Activated CD4-positive, alpha-beta T cell treated with anti-CD3 and anti-CD28 coated beads, Interleukin-2, amount 50 U/mL, for 48 hours (primary cell): Measurements from ENCODE around the gene PIK3C2A.
A peak's percentile ranks its signal among the peaks of the same experiment; 100 is the strongest.
"Not testable (repeated sequence)": the region's sequence is repeated elsewhere in the genome, so short reads cannot be mapped to it uniquely, and the experiment has no call there.

Experiments used
- DNase-seq, 2 experiments: peaks; one replicate each; pipeline ENCODE4 v3.0.0-alpha.2; 2020

Gene PIK3C2A, protein sequence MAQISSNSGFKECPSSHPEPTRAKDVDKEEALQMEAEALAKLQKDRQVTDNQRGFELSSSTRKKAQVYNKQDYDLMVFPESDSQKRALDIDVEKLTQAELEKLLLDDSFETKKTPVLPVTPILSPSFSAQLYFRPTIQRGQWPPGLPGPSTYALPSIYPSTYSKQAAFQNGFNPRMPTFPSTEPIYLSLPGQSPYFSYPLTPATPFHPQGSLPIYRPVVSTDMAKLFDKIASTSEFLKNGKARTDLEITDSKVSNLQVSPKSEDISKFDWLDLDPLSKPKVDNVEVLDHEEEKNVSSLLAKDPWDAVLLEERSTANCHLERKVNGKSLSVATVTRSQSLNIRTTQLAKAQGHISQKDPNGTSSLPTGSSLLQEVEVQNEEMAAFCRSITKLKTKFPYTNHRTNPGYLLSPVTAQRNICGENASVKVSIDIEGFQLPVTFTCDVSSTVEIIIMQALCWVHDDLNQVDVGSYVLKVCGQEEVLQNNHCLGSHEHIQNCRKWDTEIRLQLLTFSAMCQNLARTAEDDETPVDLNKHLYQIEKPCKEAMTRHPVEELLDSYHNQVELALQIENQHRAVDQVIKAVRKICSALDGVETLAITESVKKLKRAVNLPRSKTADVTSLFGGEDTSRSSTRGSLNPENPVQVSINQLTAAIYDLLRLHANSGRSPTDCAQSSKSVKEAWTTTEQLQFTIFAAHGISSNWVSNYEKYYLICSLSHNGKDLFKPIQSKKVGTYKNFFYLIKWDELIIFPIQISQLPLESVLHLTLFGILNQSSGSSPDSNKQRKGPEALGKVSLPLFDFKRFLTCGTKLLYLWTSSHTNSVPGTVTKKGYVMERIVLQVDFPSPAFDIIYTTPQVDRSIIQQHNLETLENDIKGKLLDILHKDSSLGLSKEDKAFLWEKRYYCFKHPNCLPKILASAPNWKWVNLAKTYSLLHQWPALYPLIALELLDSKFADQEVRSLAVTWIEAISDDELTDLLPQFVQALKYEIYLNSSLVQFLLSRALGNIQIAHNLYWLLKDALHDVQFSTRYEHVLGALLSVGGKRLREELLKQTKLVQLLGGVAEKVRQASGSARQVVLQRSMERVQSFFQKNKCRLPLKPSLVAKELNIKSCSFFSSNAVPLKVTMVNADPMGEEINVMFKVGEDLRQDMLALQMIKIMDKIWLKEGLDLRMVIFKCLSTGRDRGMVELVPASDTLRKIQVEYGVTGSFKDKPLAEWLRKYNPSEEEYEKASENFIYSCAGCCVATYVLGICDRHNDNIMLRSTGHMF (N-terminal part only)

DNA sequence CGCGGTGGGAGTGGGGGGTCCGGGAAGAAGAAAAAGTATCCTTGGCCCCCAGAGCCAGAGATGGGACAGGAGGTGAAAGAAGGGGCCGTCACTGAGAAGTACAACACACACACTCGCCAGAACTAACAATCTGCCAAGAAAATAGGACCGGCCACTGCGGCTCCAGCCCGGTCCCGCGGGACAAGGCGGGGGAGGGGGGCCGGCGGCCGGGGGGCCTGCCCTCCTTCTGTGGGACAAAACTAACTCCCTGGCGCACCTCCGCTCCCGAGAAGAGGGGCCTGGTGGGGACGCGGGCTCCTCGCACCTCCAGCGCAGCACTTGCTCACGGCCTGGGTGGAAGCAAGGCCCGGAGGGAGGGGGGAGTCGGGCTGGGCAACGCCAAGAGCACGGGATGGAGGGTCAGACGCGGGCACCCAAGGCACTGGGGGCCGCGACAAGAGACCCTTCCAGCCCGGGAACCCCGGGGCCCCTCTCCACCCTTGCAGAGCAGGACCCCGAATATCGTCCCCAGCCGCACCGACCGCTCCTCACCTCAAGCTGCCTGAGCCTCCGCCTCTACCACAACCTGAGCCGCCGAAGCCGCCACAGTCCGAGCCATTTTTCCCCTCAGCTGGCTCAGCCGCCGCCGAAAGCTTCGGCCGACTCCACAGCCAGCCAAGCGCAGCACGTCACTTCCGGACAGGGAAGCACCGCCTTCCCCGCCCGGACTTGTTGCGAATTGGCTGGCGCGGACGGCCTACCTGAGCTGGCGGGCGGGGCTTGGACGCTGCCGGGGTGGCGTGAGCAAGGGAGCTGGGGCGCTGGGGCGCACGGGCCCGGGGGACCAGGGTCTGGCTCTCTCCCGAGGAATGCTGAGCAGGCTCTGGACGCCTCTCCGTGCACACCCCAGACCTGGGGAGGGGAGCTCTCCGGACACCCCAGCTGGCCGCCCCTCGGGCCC is at the start of gene PIK3C2A:
Gene PIK3C2A (minus strand): TSS at position 670 of the 940 bp plus-strand sequence. CDS start 38,245 bp downstream, outside the sequence.
- peak; percentile 97 for DNase-seq

DNA sequence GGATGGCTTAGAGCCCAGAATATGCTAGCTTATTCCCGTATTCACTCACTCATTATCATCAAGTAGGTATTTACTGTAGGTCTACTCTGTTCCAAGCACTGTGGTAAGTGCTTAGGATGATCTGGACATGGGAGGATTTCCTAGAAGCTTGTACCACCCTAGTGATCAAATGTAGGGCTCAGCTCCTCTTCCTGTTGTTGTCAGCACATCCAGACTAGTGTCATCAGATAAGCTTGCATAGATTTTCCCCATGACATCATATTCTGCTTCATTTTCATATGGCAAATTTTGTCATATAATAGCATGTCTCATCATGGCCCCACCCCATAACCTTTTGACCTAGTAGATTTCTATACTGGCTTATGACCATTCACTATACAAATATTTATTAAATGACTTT is 49.4 kb upstream of the PIK3C2A start:
- no peak for DNase-seq

DNA sequence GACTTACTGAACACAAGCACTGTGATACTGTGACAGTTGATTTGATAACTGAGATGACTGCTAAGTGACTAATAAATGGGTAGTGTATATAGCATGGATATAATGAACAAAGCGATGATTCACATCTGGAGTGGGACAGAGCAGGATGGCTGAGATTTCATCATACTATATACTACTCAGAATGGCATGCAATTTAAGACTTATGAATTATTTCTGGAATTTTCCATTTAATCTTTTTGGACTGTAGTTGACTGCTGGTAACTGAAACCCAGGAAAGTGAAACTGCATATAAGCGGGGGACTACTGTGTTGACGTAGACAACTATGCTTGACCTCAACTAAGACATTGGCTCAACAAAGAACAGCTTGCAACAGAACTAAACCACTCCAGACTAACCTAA is 48.7 kb upstream of the PIK3C2A start:
- no peak for DNase-seq

DNA sequence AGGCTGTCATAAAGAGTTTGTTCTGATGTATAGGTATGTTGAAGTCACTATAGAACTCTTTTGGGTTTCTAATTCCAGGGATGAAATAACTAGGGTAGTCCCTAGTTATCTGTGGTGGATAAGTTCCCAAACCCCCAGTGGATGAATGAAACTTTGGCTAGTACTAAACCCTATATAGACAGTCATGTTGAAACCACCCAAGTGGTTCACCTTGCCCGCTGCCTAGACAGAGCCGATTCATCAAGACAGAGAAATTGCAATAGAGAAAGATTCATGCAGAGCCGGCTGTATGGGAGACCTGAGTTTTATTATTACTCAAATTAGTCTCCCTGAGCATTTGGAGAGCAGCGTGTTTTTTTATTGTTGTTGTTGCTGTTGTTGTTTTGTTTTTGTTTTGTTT is 44.9 kb upstream of the PIK3C2A start:
- DNase-seq: no peak

DNA sequence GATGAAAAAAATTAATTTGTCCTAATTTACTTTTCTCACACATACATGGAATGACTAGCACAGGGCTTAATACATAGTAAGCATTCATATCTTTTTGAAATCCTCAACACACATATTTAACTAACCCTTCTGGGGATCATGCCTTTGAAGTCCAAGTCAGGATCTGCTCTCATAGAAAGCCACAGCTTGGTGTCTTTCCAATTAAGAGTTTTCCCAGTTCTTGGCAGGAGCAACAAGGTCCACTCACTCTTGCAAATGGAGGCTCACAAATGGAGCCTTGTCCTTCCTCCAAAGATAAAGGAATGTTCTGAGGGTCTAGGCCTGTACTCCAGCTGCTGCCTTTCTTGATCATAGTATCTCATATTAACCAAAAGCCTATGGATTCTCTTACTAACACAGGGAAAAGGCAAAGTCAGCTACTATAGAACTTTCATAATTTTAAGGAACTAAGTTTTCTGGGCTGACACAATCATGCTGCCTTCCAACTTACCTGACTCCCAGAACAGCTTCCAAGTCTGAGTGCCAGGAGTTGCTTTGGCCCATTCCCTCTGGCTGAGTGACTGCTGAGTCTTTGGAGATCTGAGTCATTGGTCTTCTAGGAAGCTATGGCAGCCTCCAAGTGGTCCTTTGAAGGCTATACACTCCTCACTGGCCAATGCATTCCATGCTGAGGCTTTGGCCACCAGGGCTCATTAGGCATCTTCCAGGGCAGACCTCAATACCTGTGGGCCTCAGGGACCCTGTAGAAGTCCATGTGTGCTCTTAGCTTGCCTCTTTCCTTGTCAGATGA is 43.0 kb upstream of the PIK3C2A start:
- no peak for DNase-seq

DNA sequence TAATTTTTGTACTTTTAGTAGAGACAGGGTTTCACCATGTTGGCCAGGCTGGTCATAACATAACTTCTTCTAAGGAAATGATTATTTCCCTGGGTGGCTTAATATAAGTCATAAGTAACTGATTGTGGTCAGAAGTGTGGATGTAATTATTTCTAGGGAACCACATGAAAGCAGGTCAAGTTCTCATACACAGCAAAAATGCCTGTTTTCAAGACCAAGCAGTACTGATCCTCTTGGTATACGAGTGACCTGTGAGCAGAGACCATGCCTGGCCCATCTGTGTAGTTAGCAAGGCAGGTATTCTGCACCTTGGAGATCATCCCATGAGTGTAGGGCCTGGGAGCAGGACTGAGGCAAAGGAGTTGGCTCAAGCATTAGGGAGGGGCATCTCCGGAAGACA is 36.3 kb upstream of the PIK3C2A start:
- DNase-seq: no peak

DNA sequence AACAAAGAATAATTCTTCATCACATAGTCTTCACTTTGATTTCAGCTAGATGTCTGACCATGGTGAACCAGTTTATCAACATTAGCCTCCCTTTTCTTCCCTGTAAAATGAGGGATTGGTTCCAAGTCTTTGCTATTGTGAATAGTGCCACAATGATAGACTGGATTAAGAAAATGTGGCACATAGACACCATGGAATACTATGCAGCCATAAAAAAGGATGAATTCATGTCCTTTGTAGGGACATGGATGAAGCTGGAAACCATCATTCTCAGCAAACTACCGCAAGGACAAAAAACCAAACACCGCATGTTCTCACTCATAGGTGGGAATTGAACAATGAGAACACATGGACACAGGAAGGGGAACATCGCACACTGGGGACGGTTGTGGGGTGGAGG is 35.2 kb upstream of the PIK3C2A start:
- DNase-seq: not testable (repeated sequence)

DNA sequence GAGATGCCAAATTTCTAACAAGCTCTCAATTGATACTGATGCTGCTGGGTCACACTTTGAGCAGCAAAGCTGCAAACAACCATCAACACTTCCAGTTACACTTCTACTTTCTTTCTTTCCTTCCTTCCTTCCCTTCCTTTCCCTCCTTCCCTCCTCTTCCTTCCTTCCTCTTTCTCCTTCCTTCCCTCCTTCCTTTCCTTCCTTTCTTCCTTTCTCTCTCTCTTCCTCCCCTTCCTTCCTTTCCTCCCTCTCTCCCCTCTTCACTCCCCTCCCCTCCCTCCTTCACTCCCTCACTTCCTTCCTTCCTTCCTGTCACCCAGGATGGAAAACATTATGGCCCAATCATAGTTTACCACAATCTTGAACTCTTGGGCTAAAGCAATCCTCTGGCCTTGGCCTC is 33.0 kb upstream of the PIK3C2A start:
- DNase-seq: no peak

DNA sequence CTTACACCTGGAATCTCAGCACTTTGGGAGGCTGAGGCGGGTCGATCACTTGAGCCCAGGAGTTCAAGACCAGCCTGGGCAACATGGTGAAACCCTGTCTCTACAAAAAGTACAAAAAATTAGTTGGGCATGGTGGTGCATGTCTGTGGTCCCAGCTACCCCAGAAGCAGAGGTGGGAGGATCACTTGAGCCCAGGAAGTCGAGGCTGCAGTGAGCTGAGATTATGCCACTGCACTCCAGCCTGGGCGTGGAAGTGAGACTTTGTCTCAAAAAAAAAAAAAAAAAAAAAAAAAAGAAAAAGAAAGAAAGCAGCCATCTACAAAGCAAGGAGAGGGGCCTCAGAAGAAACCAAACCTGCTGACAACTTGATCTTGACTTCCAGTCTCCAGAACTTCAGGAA is 32.1 kb upstream of the PIK3C2A start:
- not testable (repeated sequence) for DNase-seq

DNA sequence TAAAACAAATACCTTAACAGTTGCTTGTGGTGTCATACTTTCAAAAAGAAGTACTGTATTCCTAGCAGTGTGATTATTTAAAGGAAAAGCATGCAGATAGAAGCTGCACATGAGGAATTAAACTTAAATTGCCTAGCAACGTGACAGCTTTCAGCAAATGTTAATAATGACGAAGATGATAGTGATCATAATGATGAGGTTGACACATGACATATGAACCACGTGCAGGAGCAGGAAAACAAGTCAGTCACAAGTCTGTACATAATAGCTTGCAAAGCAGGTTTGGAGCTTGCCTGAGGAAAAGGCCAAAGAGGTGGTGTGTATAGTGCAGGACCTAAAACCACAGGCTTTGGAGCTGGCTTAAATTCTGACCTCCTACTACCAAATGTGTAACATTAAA is 30.6 kb upstream of the PIK3C2A start:
- no peak for DNase-seq

DNA sequence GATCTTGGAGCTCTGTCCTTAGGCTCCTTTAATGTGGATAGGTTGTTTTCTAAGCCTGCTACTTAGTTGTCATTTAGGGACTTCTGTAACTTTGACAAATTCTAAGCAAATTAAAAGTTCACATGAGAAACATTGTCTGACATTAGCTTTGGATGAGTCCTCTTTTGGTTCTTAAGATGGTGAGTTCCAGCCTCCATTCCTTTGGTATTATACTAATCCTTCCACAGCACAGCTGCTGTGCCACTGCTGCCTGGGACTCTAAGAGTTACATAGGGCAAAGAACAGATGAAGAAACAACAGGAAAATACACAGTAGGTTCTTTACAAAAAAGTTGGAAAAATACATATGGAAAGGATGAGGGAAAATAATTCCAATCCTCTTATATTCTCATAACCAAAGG is 25.3 kb upstream of the PIK3C2A start:
- no peak for DNase-seq

DNA sequence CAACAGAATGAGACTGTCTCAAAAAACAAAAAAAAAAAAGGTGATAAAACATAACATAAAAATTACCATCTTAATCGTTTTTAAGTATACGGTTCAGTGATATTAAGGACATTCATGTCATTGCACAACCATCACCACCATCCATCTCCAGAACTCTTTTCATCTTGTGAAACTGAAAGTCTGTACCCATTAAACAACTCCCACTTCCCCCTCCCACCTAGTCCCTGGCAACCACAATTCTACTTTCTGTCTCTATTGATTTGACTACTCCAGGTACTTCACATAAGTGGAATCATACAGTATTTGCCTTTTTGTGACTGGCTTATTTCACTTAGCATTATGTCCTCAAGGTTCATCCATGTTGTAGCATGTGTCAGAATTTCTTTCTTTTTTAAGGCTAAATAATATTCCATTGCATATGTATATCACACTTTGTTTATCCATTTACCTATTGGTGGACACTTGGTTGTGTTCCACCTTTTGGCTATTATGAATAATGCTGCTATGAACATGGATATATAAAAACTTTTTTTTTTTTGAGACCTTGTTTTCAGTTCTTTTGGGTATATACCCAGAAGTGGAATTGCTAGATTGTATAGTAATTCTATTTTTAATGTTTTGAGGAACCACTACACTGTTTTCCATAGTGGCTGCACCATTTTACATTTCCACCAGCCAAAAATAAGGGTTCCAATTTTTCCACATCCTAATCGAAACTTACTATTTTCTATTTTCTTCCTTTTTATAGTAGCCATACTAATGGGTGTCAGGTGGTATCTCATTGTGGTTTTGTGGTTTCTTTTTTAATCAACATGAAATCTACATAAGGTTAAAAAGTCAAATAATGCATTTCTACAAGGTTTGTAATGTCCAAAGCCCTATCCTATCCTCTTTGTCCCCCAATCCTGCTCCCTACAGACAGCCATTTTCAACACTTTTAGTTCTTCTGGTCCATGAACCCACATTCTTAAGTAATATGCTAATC is 23.4 kb upstream of the PIK3C2A start:
- DNase-seq: peak; percentile 27 to 56

DNA sequence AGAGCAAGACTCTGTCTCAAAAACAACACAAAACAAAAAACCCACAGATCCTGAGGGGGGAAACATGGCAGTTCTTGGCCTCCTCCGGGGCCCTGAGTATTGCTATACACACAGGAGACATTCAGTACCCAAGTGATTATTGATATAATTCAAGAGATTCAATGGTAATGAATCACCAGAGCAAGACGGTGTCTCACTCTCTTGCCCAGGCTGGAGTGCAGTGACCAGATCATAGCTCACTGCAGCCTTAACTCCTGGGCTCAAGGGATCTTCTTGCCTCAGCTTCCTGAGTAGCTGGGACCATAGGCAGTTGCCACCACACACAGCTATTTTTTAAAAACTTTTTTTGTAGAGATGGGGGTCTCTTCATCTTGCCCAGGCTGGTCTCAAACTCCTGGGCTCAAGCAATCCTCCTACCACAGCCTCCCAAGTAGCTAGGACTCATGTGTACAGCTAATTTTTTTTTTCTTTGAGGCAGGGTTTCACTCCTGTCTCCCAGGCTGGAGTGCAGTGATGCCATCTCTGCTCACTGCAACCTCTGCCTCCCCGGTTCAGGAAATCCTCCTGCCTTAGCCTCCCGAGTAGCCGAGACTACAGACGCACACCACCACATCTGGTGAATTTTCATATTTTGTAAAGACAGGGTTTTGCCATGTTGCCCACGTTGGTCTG is 21.8 kb upstream of the PIK3C2A start:
- no peak for DNase-seq

DNA sequence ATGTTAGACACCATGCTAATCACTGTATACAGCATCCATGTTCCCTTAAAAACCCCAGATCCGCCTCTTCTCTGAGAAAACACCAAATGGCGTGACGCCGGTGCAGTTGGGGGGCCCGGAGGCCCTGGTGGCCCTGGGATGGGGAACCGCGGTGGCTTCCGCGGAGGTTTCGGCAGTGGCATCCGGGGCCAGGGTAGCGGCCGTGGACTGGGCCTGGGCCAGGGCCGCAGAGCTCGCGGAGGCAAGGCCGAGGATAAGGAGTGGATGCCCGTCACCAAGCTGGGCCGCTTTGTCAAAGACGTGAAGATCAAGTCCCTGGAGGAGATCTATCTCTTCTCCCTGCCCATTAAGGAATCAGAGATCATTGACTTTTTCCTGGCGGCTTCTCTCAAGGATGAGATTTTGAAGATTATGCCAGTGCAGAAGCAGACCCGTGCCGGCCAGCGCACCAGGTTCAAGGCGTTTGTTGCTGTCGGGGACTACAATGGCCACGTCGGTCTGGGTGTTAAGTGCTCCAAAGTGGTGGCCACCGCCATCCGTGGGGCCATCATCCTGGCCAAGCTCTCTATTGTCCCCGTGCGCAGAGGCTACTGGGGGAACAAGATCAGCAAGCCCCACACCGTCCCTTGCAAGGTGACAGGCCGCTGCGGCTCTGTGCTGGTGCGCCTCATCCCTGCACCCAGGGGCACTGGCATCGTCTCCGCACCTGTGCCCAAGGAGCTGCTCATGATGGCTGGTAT is 20.6 kb upstream of the PIK3C2A start:
- DNase-seq: not testable (repeated sequence)

DNA sequence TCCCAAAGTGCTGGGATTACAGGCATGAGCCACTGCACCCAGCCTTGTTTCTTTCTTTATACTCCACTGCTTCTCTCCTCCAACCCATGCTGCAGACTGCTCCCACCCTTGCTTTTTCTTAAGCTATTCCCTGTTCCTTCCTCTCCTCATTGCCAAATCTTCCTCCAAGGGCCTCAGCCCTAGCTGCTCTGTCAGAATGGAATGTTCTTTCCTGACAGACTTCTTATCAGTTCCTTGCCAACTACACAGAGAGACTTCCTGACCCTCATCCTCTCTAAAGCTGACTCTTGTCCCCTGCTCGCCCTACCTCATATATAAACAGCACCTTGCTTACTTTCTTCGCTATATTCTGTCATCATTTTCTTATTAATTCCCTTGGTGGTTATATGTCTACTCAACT is 16.9 kb upstream of the PIK3C2A start:
- DNase-seq: no peak

DNA sequence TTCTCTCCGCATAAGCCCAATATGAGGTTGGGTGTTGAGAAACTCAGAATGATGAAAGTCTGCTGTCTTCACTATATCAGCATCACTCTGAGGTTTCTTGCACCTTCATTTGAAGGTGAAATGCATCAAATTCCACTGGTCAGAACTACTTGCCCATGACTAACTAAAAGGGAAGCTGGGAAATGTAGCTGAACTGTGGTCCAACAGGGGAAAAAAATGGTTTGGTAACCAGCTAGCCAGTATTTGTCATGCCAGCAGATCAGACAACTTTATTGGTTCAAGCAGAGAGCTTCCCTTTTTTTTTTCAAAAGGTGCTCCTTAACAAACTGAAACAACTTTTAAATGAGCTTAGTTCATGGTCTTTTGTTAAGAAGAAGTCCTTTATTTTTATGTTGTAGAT is 14.2 kb upstream of the PIK3C2A start:
- DNase-seq: no peak

DNA sequence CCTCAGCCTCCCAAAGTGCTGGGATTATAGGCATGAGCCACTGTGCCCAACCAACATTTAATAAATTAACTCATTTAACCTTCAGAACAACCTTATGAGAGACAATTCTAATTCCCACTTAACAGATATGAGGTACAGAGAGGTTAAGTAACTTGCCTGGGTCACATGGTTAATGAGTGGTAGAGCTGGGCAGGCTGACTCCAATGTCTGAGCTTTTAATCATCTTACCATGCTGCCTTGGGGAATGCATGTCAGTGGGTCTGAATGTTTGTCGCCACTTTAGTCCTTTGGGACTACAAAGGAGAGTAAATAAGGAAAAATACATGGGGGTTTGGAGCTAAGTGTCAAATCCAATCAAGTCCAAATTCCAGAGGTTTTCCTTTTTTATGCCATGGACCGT is 11.2 kb upstream of the PIK3C2A start:
- DNase-seq: no peak

DNA sequence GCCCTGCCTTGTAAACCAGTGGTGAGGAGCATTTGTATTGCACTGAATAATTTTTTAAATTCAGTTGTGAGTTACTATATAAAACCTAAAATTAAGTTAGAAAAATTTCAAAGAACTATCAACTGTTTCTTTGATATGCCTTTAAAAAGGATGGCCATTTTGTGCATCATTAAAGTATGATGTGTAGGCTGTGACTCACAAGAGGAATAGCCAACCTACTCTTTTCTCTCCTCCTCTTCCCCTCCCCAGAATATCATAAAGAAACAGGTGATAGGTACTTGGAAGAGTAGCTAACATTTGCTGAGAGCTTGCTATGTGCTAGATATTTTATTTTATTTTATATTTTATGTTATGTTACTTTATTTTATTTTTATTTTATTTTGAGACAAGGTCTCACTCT is 10.6 kb upstream of the PIK3C2A start:
- DNase-seq: no peak

DNA sequence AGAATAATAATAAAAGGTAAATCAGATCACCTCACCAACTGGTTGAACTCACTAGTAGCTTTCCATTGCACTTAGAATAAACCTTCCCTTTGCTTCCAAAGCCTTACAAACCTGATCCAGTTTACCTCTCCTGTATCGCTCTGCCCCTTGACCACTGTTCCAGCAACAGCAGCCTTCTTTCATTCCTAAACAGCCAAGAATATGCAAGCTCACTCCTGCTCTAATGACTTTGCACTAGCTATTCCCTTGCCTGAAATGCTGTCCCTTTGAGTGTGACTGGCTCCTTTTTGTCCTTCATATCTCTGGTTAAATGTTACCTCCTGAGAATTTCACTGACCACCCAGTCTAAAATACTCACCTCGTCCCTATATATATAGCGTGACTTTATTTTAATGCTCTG is 9.6 kb upstream of the PIK3C2A start:
- DNase-seq: no peak
